HL-60 (cell line): Measurements from ENCODE around the gene CLEC4A.

Experiments
- DNase-seq, 2 experiments: peaks; one replicate each; pipeline ENCODE4 v3.0.0-alpha.2; 2010 to 2020; ENCODE audit warnings: low read depth in 1 of 2, low spot score in 1 of 2
- H3K27ac ChIP-seq: fragments of 250-450 bp; sonication (Bioruptor Pico); replicated peaks from 2 replicates; pipeline ENCODE4 v1.5.1; 2020; ENCODE audit warnings: mild to moderate bottlenecking, moderate library complexity
- H3K27me3 ChIP-seq: fragments of 250-450 bp; sonication (Bioruptor Pico); 2 replicates; pipeline ENCODE4 v1.5.1; 2021; ENCODE audit warnings: mild to moderate bottlenecking, moderate library complexity; ENCODE audit not compliant: insufficient read depth, poor library complexity, severe bottlenecking
- H3K4me3 ChIP-seq: replicated peaks from 2 replicates; pipeline ENCODE4 v1.5.1; 2011; ENCODE audit warnings: mild to moderate bottlenecking, control low read depth, low read length; ENCODE audit not compliant: insufficient read depth
- GABPA ChIP-seq: IDR thresholded peaks from 2 replicates; pipeline ENCODE4 v1.6.1; 2012; ENCODE audit warnings: low read depth
- POLR2AphosphoS5 ChIP-seq: IDR thresholded peaks from 2 replicates; pipeline ENCODE4 v1.6.1; 2012; ENCODE audit warnings: low read depth
- SPI1 ChIP-seq: IDR thresholded peaks from 2 replicates; pipeline ENCODE4 v1.6.1; 2012; ENCODE audit warnings: low read depth, mild to moderate bottlenecking, borderline replicate concordance
- TF ChIP-seq, protein P1 (sequence below): IDR thresholded peaks from one replicate; pipeline ENCODE4 v1.5.1; 2011; ENCODE audit warnings: low read length, control low read depth, inconsistent platforms; ENCODE audit not compliant: insufficient read depth
- TF ChIP-seq, protein P2 (sequence below): IDR thresholded peaks from 2 replicates; pipeline ENCODE4 v1.6.1; 2012; ENCODE audit warnings: low read depth; ENCODE audit not compliant: insufficient replicate concordance

The CLEC4A gene

DNA sequence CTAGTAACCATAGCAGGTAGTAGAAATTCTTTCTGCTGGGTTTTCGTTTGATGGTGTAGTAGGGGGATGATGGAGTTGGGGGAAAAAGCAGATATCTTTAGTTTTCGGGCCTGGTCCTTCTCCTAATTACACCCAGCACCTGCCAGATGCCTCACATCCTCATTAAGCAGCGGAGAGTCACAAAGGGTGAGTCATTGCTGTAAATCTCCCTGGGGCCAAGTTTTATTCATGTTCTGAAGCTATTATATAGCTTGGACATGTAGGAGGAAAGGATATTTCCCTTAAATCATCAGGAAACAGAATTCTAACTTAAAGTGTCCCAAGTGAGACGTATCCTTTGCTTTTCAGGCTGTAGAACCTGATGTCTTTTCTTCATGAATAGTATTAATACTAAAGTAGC is 46.2 kb upstream of the CLEC4A start:
- Histone ChIP-seq H3K4me3 (no peak overlapping the region), H3K27ac (no peak overlapping the region), H3K27me3 (no peaks in the 10 kb centered on the region)
- TF ChIP-seq GABPA (no peak), POLR2AphosphoS5 (no peak), SPI1 (no peak)
- TF ChIP-seq, protein P1, sequence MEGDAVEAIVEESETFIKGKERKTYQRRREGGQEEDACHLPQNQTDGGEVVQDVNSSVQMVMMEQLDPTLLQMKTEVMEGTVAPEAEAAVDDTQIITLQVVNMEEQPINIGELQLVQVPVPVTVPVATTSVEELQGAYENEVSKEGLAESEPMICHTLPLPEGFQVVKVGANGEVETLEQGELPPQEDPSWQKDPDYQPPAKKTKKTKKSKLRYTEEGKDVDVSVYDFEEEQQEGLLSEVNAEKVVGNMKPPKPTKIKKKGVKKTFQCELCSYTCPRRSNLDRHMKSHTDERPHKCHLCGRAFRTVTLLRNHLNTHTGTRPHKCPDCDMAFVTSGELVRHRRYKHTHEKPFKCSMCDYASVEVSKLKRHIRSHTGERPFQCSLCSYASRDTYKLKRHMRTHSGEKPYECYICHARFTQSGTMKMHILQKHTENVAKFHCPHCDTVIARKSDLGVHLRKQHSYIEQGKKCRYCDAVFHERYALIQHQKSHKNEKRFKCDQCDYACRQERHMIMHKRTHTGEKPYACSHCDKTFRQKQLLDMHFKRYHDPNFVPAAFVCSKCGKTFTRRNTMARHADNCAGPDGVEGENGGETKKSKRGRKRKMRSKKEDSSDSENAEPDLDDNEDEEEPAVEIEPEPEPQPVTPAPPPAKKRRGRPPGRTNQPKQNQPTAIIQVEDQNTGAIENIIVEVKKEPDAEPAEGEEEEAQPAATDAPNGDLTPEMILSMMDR = no peak
- TF ChIP-seq, protein P2, sequence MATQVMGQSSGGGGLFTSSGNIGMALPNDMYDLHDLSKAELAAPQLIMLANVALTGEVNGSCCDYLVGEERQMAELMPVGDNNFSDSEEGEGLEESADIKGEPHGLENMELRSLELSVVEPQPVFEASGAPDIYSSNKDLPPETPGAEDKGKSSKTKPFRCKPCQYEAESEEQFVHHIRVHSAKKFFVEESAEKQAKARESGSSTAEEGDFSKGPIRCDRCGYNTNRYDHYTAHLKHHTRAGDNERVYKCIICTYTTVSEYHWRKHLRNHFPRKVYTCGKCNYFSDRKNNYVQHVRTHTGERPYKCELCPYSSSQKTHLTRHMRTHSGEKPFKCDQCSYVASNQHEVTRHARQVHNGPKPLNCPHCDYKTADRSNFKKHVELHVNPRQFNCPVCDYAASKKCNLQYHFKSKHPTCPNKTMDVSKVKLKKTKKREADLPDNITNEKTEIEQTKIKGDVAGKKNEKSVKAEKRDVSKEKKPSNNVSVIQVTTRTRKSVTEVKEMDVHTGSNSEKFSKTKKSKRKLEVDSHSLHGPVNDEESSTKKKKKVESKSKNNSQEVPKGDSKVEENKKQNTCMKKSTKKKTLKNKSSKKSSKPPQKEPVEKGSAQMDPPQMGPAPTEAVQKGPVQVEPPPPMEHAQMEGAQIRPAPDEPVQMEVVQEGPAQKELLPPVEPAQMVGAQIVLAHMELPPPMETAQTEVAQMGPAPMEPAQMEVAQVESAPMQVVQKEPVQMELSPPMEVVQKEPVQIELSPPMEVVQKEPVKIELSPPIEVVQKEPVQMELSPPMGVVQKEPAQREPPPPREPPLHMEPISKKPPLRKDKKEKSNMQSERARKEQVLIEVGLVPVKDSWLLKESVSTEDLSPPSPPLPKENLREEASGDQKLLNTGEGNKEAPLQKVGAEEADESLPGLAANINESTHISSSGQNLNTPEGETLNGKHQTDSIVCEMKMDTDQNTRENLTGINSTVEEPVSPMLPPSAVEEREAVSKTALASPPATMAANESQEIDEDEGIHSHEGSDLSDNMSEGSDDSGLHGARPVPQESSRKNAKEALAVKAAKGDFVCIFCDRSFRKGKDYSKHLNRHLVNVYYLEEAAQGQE = no peak
- DNase-seq = no peak

GRCh38 chr12:8078398-8078797 is 45.0 kb upstream of the CLEC4A start:
- peak; percentile 38 to 69 for DNase-seq

GRCh38 chr12:8078916-8079315 is 44.5 kb upstream of the CLEC4A start:
- no peak overlapping the region for H3K4me3 ChIP-seq
- DNase-seq = no peak
- H3K27me3 ChIP-seq = no peaks in the 10 kb centered on the region
- TF ChIP-seq POLR2AphosphoS5 (no peak), GABPA (no peak), SPI1 (no peak)
- TF ChIP-seq, protein P2 = no peak
- H3K27ac ChIP-seq = no peak overlapping the region; the same call in 1 of the 2 replicates

More at GRCh38 chr12:8078398-8078797, 45.0 kb upstream of the CLEC4A start:
- Histone ChIP-seq H3K27ac (no peak overlapping the region), H3K27me3 (no peaks in the 10 kb centered on the region), H3K4me3 (no peak overlapping the region)
- TF ChIP-seq, protein P1 = no peak
- no peak for TF ChIP-seq GABPA
- TF ChIP-seq SPI1 = no peak
- TF ChIP-seq, protein P2 = no peak
- no peak for TF ChIP-seq POLR2AphosphoS5

- Histone ChIP-seq H3K27me3 (no peaks in the 10 kb centered on the region), H3K27ac (peak overlapping the region; percentile 86), H3K4me3 (no peak overlapping the region)
- TF ChIP-seq SPI1 = no peak
- TF ChIP-seq, protein P2 = no peak
- DNase-seq = no peak
Observed at GRCh38 chr12:8080120-8080519, 43.3 kb upstream of the CLEC4A start.
